MM.1S (cell line): ENCODE measurements around the gene BST1.

Experiments used
- CTCF ChIP-seq: fragments of 300-600 bp; sonication (generic); IDR thresholded peaks from 2 replicates; pipeline ENCODE4 v1.5.1; 2016; ENCODE audit warnings: antibody characterized with exemption, low read length, mixed read lengths
- EZH2 ChIP-seq: fragments of 300-600 bp; sonication (generic); optimal IDR thresholded peaks from 2 replicates; pipeline ENCODE3; 2017; ENCODE audit warnings: low read depth, mild to moderate bottlenecking, antibody characterized with exemption, low read length, mixed read lengths

DNA sequence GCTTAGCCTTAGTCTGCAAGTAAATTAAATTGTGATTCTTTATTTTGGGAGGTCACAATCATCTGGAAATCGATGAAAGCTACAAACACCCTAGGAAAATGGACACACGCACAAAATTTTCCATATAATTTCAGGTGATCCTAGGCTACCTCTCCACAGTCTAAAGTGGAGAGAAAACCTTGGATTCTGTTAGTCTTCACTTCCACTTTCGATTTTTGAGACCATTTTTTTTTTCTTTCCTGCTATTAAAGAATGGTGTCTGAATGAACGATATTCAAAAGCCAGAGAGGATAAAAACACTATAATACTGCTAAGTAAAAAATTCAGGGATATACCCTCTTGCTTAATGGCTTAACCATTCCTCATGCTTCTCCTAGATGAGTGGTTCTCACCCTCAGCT, 49.4 kb upstream of the BST1 start:
- TF ChIP-seq CTCF (no peak), EZH2 (no peak)
